Measurements from ENCODE around the gene PLAGL2.

PLAGL2 gene

GRCh38 chr20:32231245-32231644, 23.7 kb upstream of the PLAGL2 start:
- no peak for DNase-seq (ENCODE audit: low read depth in 2 of 3, low spot score in 2 of 3)

GRCh38 chr20:32230707-32231106, 23.2 kb upstream of the PLAGL2 start:
- DNase-seq (ENCODE audit: low read depth in 2 of 3, low spot score in 2 of 3), result no peak

GRCh38 chr20:32229251-32229747, 21.8 kb upstream of the PLAGL2 start:
- DNase-seq (ENCODE audit: low read depth in 2 of 3, low spot score in 2 of 3), result no peak

- DNase-seq (ENCODE audit: low read depth in 2 of 3, low spot score in 2 of 3), result no peak
These were observed 20.5 kb upstream of the PLAGL2 start for GRCh38 chr20:32227744-32228688.

GRCh38 chr20:32227306-32227705, 19.8 kb upstream of the PLAGL2 start:
- DNase-seq (ENCODE audit: low read depth in 2 of 3, low spot score in 2 of 3), result no peak

GRCh38 chr20:32226391-32226790, 18.8 kb upstream of the PLAGL2 start:
- no peak for DNase-seq (ENCODE audit: low read depth in 2 of 3, low spot score in 2 of 3)

GRCh38 chr20:32224463-32224862, 16.9 kb upstream of the PLAGL2 start:
- no peak for DNase-seq (ENCODE audit: low read depth in 2 of 3, low spot score in 2 of 3)

GRCh38 chr20:32218156-32218900, 10.8 kb upstream of the PLAGL2 start:
- DNase-seq (ENCODE audit: low read depth in 2 of 3, low spot score in 2 of 3), result no peak

- no peak for DNase-seq (ENCODE audit: low read depth in 2 of 3, low spot score in 2 of 3)
These were observed 8.9 kb upstream of the PLAGL2 start for GRCh38 chr20:32216179-32217142.

- DNase-seq (ENCODE audit: low read depth in 2 of 3, low spot score in 2 of 3), result no peak
These were observed 8.2 kb upstream of the PLAGL2 start for GRCh38 chr20:32215729-32216128.

GRCh38 chr20:32215147-32215546, 7.6 kb upstream of the PLAGL2 start:
- DNase-seq (ENCODE audit: low read depth in 2 of 3, low spot score in 2 of 3), result no peak

GRCh38 chr20:32213870-32214269, 6.3 kb upstream of the PLAGL2 start:
- no peak for DNase-seq (ENCODE audit: low read depth in 2 of 3, low spot score in 2 of 3)

GRCh38 chr20:32209850-32210605, 2.5 kb upstream of the PLAGL2 start:
- DNase-seq (ENCODE audit: low read depth in 2 of 3, low spot score in 2 of 3), result no peak

GRCh38 chr20:32208499-32209154, 1.1 kb upstream of the PLAGL2 start:
- no peak for DNase-seq (ENCODE audit: low read depth in 2 of 3, low spot score in 2 of 3)

- DNase-seq (ENCODE audit: low read depth in 2 of 3, low spot score in 2 of 3), result no peak
These were observed 550 bp downstream of the PLAGL2 start for GRCh38 chr20:32206760-32207625.

- DNase-seq (ENCODE audit: low read depth in 2 of 3, low spot score in 2 of 3), result no peak
These were observed 1.4 kb downstream of the PLAGL2 start for GRCh38 chr20:32205843-32206759.

- no peak for DNase-seq (ENCODE audit: low read depth in 2 of 3, low spot score in 2 of 3)
These were observed 2.3 kb downstream of the PLAGL2 start for GRCh38 chr20:32205110-32205842.

Measured in activated CD8-positive, alpha-beta memory T cell treated with anti-CD3 and anti-CD28 coated beads for 48 hours (primary cell).